Stomach (tissue), 4 donors: ENCODE results near the gene CCIN.

ENCODE experiments used
- POLR2A ChIP-seq, 4 donors: fragments of 450-650 bp; IDR thresholded peaks; one replicate each; pipeline ENCODE4 v1.6.1; 2016; ENCODE audit warnings: antibody characterized with exemption in 4 of 4, control low read depth in 2 of 4, mild to moderate bottlenecking in 1 of 4, moderate library complexity in 1 of 4
- POLR2AphosphoS5 ChIP-seq, 3 donors: sonication (generic); formaldehyde crosslinking; IDR thresholded peaks; one replicate each; pipeline ENCODE4 v1.6.1; 2016; ENCODE audit warnings: antibody characterized with exemption in 3 of 3
- TF ChIP-seq, protein P1 (sequence below), 7 experiments: fragments of 450-650 bp in 4 of 7; fragments of 200-600 bp in 3 of 7; sonication (generic) in 3 of 7; IDR thresholded peaks; one replicate each; pipeline ENCODE4 v1.5.1; 2016 to 2019; ENCODE audit warnings: antibody characterized with exemption in 7 of 7, control low read depth in 2 of 7, mild to moderate bottlenecking in 1 of 7

DNA sequence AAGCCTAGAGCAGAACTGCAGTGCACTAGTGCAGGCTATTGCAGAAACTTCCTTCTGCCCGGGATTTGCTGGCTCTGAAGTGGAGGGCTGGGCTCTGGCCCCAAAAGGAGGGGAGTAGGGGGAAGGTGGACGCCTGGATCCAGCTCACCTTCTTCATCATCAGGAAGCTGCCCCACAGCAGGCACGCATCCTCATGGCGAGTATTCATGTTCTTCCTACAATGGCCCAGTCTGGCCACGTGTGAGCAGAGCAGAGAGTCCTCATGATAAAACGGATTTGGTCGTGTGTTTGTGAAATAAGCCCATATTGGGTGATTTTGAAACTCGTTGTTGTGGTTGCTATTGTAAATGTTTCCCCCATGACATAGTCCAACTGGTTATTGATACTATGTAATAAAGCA lies 40.8 kb upstream of the CCIN start:
- TF ChIP-seq, protein P1, sequence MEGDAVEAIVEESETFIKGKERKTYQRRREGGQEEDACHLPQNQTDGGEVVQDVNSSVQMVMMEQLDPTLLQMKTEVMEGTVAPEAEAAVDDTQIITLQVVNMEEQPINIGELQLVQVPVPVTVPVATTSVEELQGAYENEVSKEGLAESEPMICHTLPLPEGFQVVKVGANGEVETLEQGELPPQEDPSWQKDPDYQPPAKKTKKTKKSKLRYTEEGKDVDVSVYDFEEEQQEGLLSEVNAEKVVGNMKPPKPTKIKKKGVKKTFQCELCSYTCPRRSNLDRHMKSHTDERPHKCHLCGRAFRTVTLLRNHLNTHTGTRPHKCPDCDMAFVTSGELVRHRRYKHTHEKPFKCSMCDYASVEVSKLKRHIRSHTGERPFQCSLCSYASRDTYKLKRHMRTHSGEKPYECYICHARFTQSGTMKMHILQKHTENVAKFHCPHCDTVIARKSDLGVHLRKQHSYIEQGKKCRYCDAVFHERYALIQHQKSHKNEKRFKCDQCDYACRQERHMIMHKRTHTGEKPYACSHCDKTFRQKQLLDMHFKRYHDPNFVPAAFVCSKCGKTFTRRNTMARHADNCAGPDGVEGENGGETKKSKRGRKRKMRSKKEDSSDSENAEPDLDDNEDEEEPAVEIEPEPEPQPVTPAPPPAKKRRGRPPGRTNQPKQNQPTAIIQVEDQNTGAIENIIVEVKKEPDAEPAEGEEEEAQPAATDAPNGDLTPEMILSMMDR (IDR thresholded peaks at IDR 0.05): no peak
- no peak for TF ChIP-seq POLR2AphosphoS5 (IDR thresholded peaks at IDR 0.05)
- TF ChIP-seq POLR2A (IDR thresholded peaks at IDR 0.05): no peak
